Neuronal stem cell (in vitro differentiated cells): ENCODE results near the gene CEP20. TPM values are rescaled to one million over a fixed set of nuclear protein-coding genes. Genes with fewer than 3 reads are reported as not detected.
"Not testable (repeated sequence)": the region's sequence is repeated elsewhere in the genome, so short reads cannot be mapped to it uniquely, and the experiment has no call there.

Source experiments
- DNase-seq: peaks from one replicate; pipeline ENCODE4 v3.0.0-alpha.2; 2013; ENCODE audit warnings: low spot score
- H2AFZ ChIP-seq: one replicate; pipeline ENCODE4 v1.6.1; 2013; ENCODE audit warnings: mild to moderate bottlenecking, low read length, inconsistent platforms
- H2AK5ac ChIP-seq: 2 replicates; pipeline ENCODE4 v1.6.1; 2013; ENCODE audit warnings: low read depth, mild to moderate bottlenecking, inconsistent platforms, low read length, moderate library complexity, mixed read lengths
- H2BK120ac ChIP-seq: 2 replicates; pipeline ENCODE4 v1.6.1; 2013; ENCODE audit warnings: low read depth, mild to moderate bottlenecking, inconsistent platforms, low read length, moderate library complexity, mixed read lengths
- H2BK12ac ChIP-seq: one replicate; pipeline ENCODE4 v1.6.1; 2013; ENCODE audit warnings: low read length, inconsistent platforms
- H2BK15ac ChIP-seq: 2 replicates; pipeline ENCODE4 v1.6.1; 2013; ENCODE audit warnings: mild to moderate bottlenecking, low read length, inconsistent platforms, mixed read lengths
- H2BK5ac ChIP-seq: one replicate; pipeline ENCODE4 v1.6.1; 2013; ENCODE audit warnings: inconsistent platforms, mild to moderate bottlenecking, low read length, moderate library complexity
- H3K14ac ChIP-seq: one replicate; pipeline ENCODE4 v1.6.1; 2013; ENCODE audit warnings: low read length, inconsistent platforms
- H3K18ac ChIP-seq: 2 replicates; pipeline ENCODE4 v1.6.1; 2013; ENCODE audit warnings: low read length, inconsistent platforms
- H3K23ac ChIP-seq: 2 replicates; pipeline ENCODE4 v1.6.1; 2013; ENCODE audit warnings: low read depth, mild to moderate bottlenecking, mixed read lengths, low read length, inconsistent platforms; ENCODE audit not compliant: poor library complexity
- H3K27ac ChIP-seq: replicated peaks from 3 replicates; pipeline ENCODE4 v1.5.1; 2013; ENCODE audit warnings: low read length, inconsistent platforms
- H3K27me3 ChIP-seq, 3 experiments: 2 replicates each; pipeline ENCODE4 v1.6.1; 2013; ENCODE audit warnings: low read length in 3 of 3, mild to moderate bottlenecking in 2 of 3, inconsistent platforms in 1 of 3, low read depth in 1 of 3, mixed read lengths in 1 of 3, moderate library complexity in 1 of 3; ENCODE audit not compliant: control insufficient read depth in 3 of 3, insufficient read depth in 3 of 3
- H3K36me3 ChIP-seq, 2 donors: replicated peaks in 1 of 2; 2 replicates each; pipeline ENCODE4 v1.6.1; 2013; ENCODE audit warnings: low read length in 2 of 2; ENCODE audit not compliant: control insufficient read depth in 2 of 2, insufficient read depth in 2 of 2
- H3K4ac ChIP-seq: 2 replicates; pipeline ENCODE4 v1.6.1; 2013; ENCODE audit warnings: inconsistent platforms, mild to moderate bottlenecking, low read length, moderate library complexity
- H3K4me1 ChIP-seq, 2 donors: 1 replicate in 1 of 2; 2 replicates in 1 of 2; pipeline ENCODE4 v1.6.1; 2013; ENCODE audit warnings: low read length in 2 of 2, low read depth in 1 of 2; ENCODE audit not compliant: control insufficient read depth in 2 of 2, insufficient read depth in 1 of 2
- H3K4me2 ChIP-seq: one replicate; pipeline ENCODE4 v1.6.1; 2013; ENCODE audit warnings: mild to moderate bottlenecking, low read length, inconsistent platforms; ENCODE audit not compliant: insufficient read depth, poor library complexity, severe bottlenecking
- H3K4me3 ChIP-seq, 2 donors: 2 replicates each; pipeline ENCODE4 v1.5.1; 2013; ENCODE audit warnings: low read length in 2 of 2, mild to moderate bottlenecking in 2 of 2, inconsistent platforms in 1 of 2, moderate library complexity in 1 of 2
- H3K79me1 ChIP-seq: one replicate; pipeline ENCODE4 v1.6.1; 2013; ENCODE audit warnings: low read depth, mild to moderate bottlenecking, inconsistent platforms, low read length, moderate library complexity
- H3K9ac ChIP-seq: one replicate; pipeline ENCODE4 v1.6.1; 2013; ENCODE audit warnings: mild to moderate bottlenecking, low read depth, low read length, inconsistent platforms; ENCODE audit not compliant: poor library complexity
- H3K9me3 ChIP-seq, 2 donors: replicated peaks in 1 of 2; 2 replicates each; pipeline versions ENCODE3 to v1.6.1; 2013; ENCODE audit warnings: low read length in 2 of 2, mild to moderate bottlenecking in 2 of 2, inconsistent platforms in 1 of 2, low read depth in 1 of 2, mixed read lengths in 1 of 2, moderate library complexity in 1 of 2; ENCODE audit not compliant: control insufficient read depth in 2 of 2, insufficient read depth in 1 of 2
- H4K8ac ChIP-seq: one replicate; pipeline ENCODE4 v1.6.1; 2013; ENCODE audit warnings: low read depth, mild to moderate bottlenecking, inconsistent platforms, low read length, moderate library complexity
- H4K91ac ChIP-seq: one replicate; pipeline ENCODE4 v1.6.1; 2013; ENCODE audit warnings: low read length, low read depth, mild to moderate bottlenecking, inconsistent platforms; ENCODE audit not compliant: poor library complexity
- WGBS, 2 donors: extraction: QIAGEN DNeasy Blood & Tissue Kit; methylation state at CpG; one replicate each; pipeline ENCODE4 v1.1.7; 2013; ENCODE audit warnings: missing lambda C conversion rate in 2 of 2, mixed read lengths in 1 of 2; ENCODE audit not compliant: insufficient read length in 2 of 2, insufficient replicate concordance in 1 of 2; ENCODE audit errors: extremely low coverage in 2 of 2; 5-methylcytosine and 5-hydroxymethylcytosine counted together
- polyA plus RNA-seq, 2 experiments: library from polyadenylated mRNA; stranded (reverse); fragments of 200-250 nt; gene quantifications; one replicate each; pipeline ENCODE4 v1.2.3, GENCODE V29; 2013

Gene CEP20, protein sequence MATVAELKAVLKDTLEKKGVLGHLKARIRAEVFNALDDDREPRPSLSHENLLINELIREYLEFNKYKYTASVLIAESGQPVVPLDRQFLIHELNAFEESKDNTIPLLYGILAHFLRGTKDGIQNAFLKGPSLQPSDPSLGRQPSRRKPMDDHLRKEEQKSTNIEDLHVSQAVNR
- 34.5 TPM for polyA plus RNA-seq (2013, experiment 1 of 2)
- polyA plus RNA-seq (2013, experiment 2 of 2) = 35.7 TPM

DNA sequence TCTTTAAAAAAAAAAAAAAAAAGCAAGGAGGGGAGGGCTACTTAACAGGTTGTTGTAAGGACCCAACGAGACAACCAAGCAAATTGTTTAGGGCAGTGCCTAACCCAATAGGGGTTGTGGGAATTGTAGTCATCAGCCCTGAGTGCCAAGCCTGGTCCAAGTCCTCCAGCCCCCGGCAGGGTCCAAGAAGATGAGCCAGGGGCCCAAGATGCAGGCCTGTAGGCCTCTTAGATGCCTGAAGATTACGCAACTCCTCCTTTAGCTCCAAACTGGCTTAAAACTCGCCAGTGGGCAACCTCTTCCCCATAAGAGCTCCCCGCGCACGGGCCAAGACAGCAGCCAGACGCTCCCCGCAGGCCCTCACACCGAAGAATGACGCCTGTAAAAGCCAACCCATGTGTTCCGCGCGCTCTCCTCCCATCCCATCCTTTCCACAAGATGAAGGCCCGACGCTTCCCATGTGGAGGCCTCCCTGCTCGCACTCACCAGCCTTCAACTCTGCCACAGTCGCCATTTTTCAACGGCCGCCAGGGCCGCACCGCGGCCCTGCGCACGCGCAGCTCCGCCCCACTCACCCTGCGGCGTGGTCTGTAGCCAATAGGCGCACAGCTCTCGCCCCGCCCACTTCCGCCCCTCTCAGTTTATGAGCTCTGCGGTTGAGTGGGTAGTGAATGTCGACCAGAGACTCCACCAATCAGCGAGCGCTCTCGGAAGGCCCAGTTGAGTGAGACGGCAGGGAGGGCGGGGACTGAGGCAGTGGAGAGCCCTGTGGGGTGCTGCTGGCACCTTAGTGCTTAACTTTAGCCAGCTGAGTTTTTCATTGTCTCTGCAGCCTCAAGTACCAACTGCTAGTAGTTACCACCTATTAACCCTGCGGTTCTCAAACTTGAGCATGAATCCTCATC is at the start of gene CEP20:
TSS of gene CEP20 (minus strand) at position 532 of the 905 bp plus-strand sequence. CDS start at position 514, 18 bp downstream.
- Histone ChIP-seq H2BK120ac (no peak within 1 kb of the TSS), H4K91ac (no peak within 1 kb of the TSS), H2AK5ac (peak within 1 kb of the TSS; percentile 57), H3K4me2 (peak within 1 kb of the TSS; percentile 61), H3K4me1 (peaks cover 4 to 7% of the 10 kb centered on the region in 2 donors), H2BK12ac (no peak within 1 kb of the TSS), H3K27ac (peak within 1 kb of the TSS; percentile 3), H3K23ac (peak within 1 kb of the TSS; percentile 83), H3K79me1 (peaks cover 2% of the 10 kb centered on the region), H3K27me3 (no peaks in the 10 kb centered on the region), H3K9ac (peak within 1 kb of the TSS; percentile 86), H3K9me3 (no peaks in the 10 kb centered on the region), H4K8ac (no peak within 1 kb of the TSS), H2AFZ (peak within 1 kb of the TSS; percentile 94), H2BK15ac (peak within 1 kb of the TSS; percentile 32), H3K4me3 (peak within 1 kb of the TSS; percentile 78 to 89), H3K14ac (no peak within 1 kb of the TSS), H2BK5ac (peak within 1 kb of the TSS; percentile 93), H3K36me3 (peaks cover 2 to 10% of the 10 kb centered on the region in 2 donors), H3K18ac (peak within 1 kb of the TSS; percentile 91), H3K4ac (no peak within 1 kb of the TSS)
- DNase-seq = peak; percentile 98
- WGBS, 2 donors = no CpG with 5 or more reads among the region's 41 CpGs

DNA sequence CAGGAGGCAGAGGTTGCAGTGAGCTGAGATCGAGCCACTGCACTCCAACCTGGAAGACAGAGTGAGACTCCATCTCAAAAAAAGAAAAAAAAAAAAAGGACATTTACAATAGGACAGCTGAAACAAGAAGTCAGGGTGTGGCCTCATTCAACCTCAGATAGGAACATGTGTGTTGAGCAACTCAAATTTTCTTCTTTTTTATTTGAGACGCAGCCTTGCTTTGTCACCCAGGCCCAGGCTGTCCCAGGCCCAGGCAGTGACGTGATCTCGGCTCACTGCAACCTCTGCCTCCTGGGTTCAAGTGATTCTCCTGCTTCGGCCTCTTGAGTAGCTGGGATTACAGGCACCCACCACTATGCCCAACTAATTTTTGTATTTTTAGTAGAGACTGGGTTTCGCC is 48.4 kb upstream of the CEP20 start:
- not testable (repeated sequence) for H4K8ac ChIP-seq, H2BK120ac ChIP-seq, H3K18ac ChIP-seq, H2BK15ac ChIP-seq, H3K4me2 ChIP-seq, DNase-seq, H4K91ac ChIP-seq, H3K4me1 ChIP-seq, H3K23ac ChIP-seq, H3K27ac ChIP-seq, H3K9ac ChIP-seq, H2AFZ ChIP-seq, H3K27me3 ChIP-seq, H3K9me3 ChIP-seq, H2BK12ac ChIP-seq, H2BK5ac ChIP-seq, H3K79me1 ChIP-seq, H3K36me3 ChIP-seq, H2AK5ac ChIP-seq, H3K4ac ChIP-seq, H3K4me3 ChIP-seq, H3K14ac ChIP-seq
- no CpG with 5 or more reads among the region's 6 CpGs for WGBS, 2 donors

DNA sequence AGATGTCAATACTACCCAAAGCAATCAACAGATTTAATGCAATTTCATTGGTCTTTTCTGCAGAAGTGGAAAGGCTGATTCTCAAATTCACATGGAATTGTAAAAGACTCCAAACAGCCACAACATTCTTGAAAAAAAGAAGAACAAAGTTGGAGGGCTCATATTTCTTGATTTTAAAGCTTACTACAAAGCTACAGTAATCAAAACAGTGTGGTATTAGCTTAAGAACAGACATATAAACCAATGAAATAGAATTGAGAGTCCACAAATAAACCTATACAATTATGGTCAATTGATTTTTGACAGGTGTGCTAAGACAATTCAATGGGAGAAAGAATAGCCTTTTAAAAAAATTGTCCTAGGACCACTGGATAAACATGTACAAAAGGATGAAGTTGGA is 46.6 kb upstream of the CEP20 start:
- Histone ChIP-seq H3K4me3 (no peak overlapping the region), H4K91ac (no peak overlapping the region), H3K4me2 (no peak overlapping the region), H2AFZ (no peak overlapping the region), H2BK120ac (no peak overlapping the region), H3K36me3 (no peaks in the 10 kb centered on the region), H3K4ac (no peak overlapping the region), H3K27ac (no peak overlapping the region), H2BK15ac (no peak overlapping the region), H3K14ac (no peak overlapping the region), H3K23ac (no peak overlapping the region), H3K27me3 (no peaks in the 10 kb centered on the region), H2BK5ac (no peak overlapping the region), H3K18ac (no peak overlapping the region), H3K4me1 (no peaks in the 10 kb centered on the region), H3K79me1 (no peaks in the 10 kb centered on the region), H2BK12ac (no peak overlapping the region), H3K9ac (no peak overlapping the region), H4K8ac (no peak overlapping the region), H2AK5ac (no peak overlapping the region), H3K9me3 (peaks cover 0 to 6% of the 10 kb centered on the region in 2 donors)
- DNase-seq = no peak

DNA sequence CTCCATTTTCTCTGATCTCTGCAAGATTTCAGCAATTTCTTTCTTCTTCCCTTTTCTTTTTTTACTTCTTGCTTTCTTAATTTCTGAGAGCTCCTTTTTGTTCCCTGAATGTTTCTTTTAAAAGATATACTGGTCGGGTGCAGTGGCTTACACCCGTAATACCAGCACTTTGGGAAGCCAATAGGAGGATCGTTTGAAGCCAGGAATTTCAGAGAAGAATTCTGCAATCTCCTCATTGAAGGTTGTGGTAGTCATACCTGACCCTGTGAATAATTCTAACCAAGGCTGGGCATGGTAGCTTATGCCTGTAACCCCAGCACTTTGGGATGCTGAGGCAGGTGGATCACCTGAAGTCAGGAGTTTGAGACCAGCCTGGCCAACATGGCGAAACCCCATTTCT is 45.4 kb upstream of the CEP20 start:
- H3K18ac ChIP-seq = no peak overlapping the region
- H3K9me3 ChIP-seq = peaks cover 0 to 6% of the 10 kb centered on the region in 2 donors
- no peak overlapping the region for H2BK15ac ChIP-seq
- H3K4ac ChIP-seq = no peak overlapping the region
- no peak overlapping the region for H2BK5ac ChIP-seq
- no peak overlapping the region for H3K14ac ChIP-seq
- H2AK5ac ChIP-seq = no peak overlapping the region
- no peak for DNase-seq
- no peak overlapping the region for H3K4me2 ChIP-seq
- no peak overlapping the region for H3K27ac ChIP-seq
- H4K91ac ChIP-seq = no peak overlapping the region
- H2AFZ ChIP-seq = no peak overlapping the region
- no peaks in the 10 kb centered on the region for H3K79me1 ChIP-seq
- no peak overlapping the region for H2BK12ac ChIP-seq
- H3K4me3 ChIP-seq = no peak overlapping the region
- H3K23ac ChIP-seq = no peak overlapping the region
- no peak overlapping the region for H4K8ac ChIP-seq
- H3K4me1 ChIP-seq = no peaks in the 10 kb centered on the region
- no peak overlapping the region for H3K9ac ChIP-seq
- no peaks in the 10 kb centered on the region for H3K27me3 ChIP-seq
- H3K36me3 ChIP-seq = no peaks in the 10 kb centered on the region
- WGBS, 2 donors = no CpG with 5 or more reads among the region's 4 CpGs
- H2BK120ac ChIP-seq = no peak overlapping the region
